Measurements from ENCODE around the gene KRT40. TPM values are rescaled to one million over a fixed set of nuclear protein-coding genes. Genes with fewer than 3 reads are reported as not detected.

Gene KRT40
- total and polyA plus RNA-seq, 2 of the 4 experiments (the other 2 are of a cell fraction): not detected

GRCh38 chr17:40992666-40993065 lies 8.5 kb upstream of the KRT40 start:
- Histone ChIP-seq H3K18ac (ENCODE audit: low read depth, low read length) (no peak overlapping the region), H3K27ac (ENCODE audit: insufficient read depth, low read length) (no peak overlapping the region), H4K5ac (ENCODE audit: low read depth, low read length) (no peak overlapping the region), H3K56ac (ENCODE audit: extremely low read depth, insufficient read depth, low read length) (no peak overlapping the region), H3K9me3 (ENCODE audit: control insufficient read depth, insufficient read depth, low read length) (no peaks in the 10 kb centered on the region), H2BK5ac (ENCODE audit: low read depth, low read length, poor library complexity, severe bottlenecking) (no peak overlapping the region), H2AK9ac (replicated peaks; ENCODE audit: low read depth, low read length, poor library complexity) (no peak overlapping the region), H2AFZ (replicated peaks; ENCODE audit: low read length, poor library complexity) (no peak overlapping the region), H3K4me3 (ENCODE audit: insufficient read depth, low read depth, low read length) (no peak overlapping the region), H3K79me1 (ENCODE audit: low read depth in 1 of 2, low read length in 2 of 2) (no peaks in the 10 kb centered on the region), H3K4ac (ENCODE audit: low read depth, low read length) (no peak overlapping the region), H3K27me3 (ENCODE audit: control insufficient read depth, insufficient read depth, low read length) (no peaks in the 10 kb centered on the region), H3K36me3 (ENCODE audit: control insufficient read depth, insufficient read depth, low read length) (no peaks in the 10 kb centered on the region), H3K23ac (ENCODE audit: low read depth, low read length) (no peak overlapping the region), H2BK120ac (ENCODE audit: low read depth, low read length) (no peak overlapping the region), H3K9ac (ENCODE audit: low read depth, low read length) (no peak overlapping the region), H4K8ac (ENCODE audit: low read depth in 2 of 2, low read length in 2 of 2) (no peak overlapping the region), H3K9me1 (ENCODE audit: insufficient read depth, low read length) (no peaks in the 10 kb centered on the region), H3K14ac (replicated peaks; ENCODE audit: low read depth, low read length) (no peak overlapping the region), H4K91ac (ENCODE audit: insufficient read depth, low read depth, low read length) (no peak overlapping the region), H2AK5ac (ENCODE audit: low read depth, low read length) (no peak overlapping the region), H2BK15ac (ENCODE audit: low read depth, low read length) (no peak overlapping the region), H3K4me2 (ENCODE audit: low read depth, low read length) (no peak overlapping the region), H2BK20ac (ENCODE audit: low read depth, low read length) (no peak overlapping the region), H4K20me1 (ENCODE audit: insufficient read depth, low read length) (no peaks in the 10 kb centered on the region), H3K4me1 (ENCODE audit: control insufficient read depth, insufficient read depth, low read length) (no peaks in the 10 kb centered on the region)
- intact Hi-C loops (cut with micrococcal nuclease): no loop called here
- DNase-seq (no peak), ATAC-seq (ENCODE audit: low read depth) (no peak)
- in situ Hi-C loops (cut with MboI; ENCODE audit: low sequenced_read_pairs): no loop called here
- no peak for TF ChIP-seq CTCF (conservative IDR thresholded peaks at IDR 0.05; ENCODE audit: low read depth, low read length)
- no peak for TF ChIP-seq RFX5 (IDR thresholded peaks at IDR 0.05; ENCODE audit: low read depth, low read length)
- no peak for TF ChIP-seq CEBPB (IDR thresholded peaks at IDR 0.05; ENCODE audit: low read depth, low read length)
- no peak for TF ChIP-seq SMC3 (IDR thresholded peaks at IDR 0.05; ENCODE audit: low read depth, low read length)
- no peak for TF ChIP-seq NFE2L2 (IDR thresholded peaks at IDR 0.05; ENCODE audit: low read depth, low read length)
- no peak for TF ChIP-seq MXI1 (IDR thresholded peaks at IDR 0.05; ENCODE audit: borderline replicate concordance, low read depth, low read length)
- TF ChIP-seq FOS (IDR thresholded peaks at IDR 0.05; ENCODE audit: low read depth, low read length): no peak
- no peak for TF ChIP-seq BHLHE40 (IDR thresholded peaks at IDR 0.05; ENCODE audit: low read depth, low read length)
- TF ChIP-seq RCOR1 (IDR thresholded peaks at IDR 0.05; ENCODE audit: insufficient replicate concordance, low read length): no peak
- no peak for TF ChIP-seq MAFK (IDR thresholded peaks at IDR 0.05; ENCODE audit: low read depth, low read length)
- no peak for TF ChIP-seq ELK1 (IDR thresholded peaks at IDR 0.05; ENCODE audit: borderline replicate concordance, low read depth, low read length)
- TF ChIP-seq USF2 (IDR thresholded peaks at IDR 0.05; ENCODE audit: low read depth, low read length): no peak
- no peak for TF ChIP-seq POLR2A (IDR thresholded peaks at IDR 0.05; ENCODE audit: low read depth, low read length)
- no peak for TF ChIP-seq MAZ (IDR thresholded peaks at IDR 0.05; ENCODE audit: borderline replicate concordance, low read depth, low read length)
- TF ChIP-seq CHD1 (IDR thresholded peaks at IDR 0.05; ENCODE audit: low read depth, low read length): no peak
- TF ChIP-seq RAD21 (IDR thresholded peaks at IDR 0.05; ENCODE audit: low read length): no peak
- ChIA-PET POLR2A (ENCODE audit: unreplicated experiment) (no interaction called here), CTCF (no interaction called here)
- dilution Hi-C loops (cut with HindIII; ENCODE audit: low sequenced_read_pairs, unreplicated experiment): no loop called here
- BruUV-seq (replicated peaks): no TSS peak
- 83% methylated on average over 1 of the region's 3 CpGs; no CpG with 5 or more reads in 1 of the 2 experiments for WGBS, 2 experiments (ENCODE audit: extremely low coverage in 2 of 2, insufficient read length in 1 of 2)

All from IMR-90 (cell line).